ENCODE results near the gene MAST3. TPM values are rescaled to one million over a fixed set of nuclear protein-coding genes. Genes with fewer than 3 reads are reported as not detected.

Gene MAST3
- total RNA-seq, 1 experiment from 2014 or later: 11.5 TPM

DNA sequence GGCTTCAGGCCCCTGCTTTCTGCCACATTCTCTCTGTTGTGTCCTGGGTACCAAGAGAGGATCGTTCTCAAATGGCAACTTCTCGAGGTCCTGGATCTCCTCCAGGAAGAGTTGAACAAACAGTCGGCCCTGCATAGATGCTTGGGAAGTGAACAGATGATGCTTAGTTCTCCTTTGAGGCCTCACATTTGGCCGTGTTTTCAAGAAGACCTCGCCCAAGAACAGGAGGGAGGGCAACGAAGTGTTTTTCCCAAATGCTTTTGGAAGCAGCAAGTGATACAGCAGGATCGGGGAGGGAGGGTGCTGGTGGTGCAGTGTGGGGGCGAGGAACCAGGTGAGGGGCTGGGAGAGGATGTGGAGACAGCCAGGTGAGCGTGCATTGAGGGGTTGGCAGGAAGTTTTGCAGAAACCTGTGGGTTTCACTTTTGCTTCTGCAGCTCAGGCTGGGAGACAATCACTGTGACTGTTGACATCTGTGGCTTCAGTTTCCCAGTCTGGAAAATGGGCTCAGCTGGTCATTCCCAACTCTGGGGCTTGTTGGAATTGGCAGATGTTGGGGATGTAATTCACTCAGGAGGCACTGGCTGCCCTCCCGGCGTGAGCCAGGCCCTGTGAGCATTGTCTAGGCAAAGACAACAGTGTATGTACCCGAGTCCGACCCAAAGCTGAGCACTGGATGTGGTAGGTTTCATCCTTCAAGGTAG lies 21.6 kb downstream of the MAST3 start:
- ChIA-PET CTCF (interaction anchor here (1.7 to 2.1 kb wide), 4 partner anchors 10 to 187 kb away, joined by 5 to 11 read pairs (median 9); partner anchors contain the start of gene CCDC124), POLR2A (interaction anchor here (0.5 kb wide), 1 partner anchor 160 kb away, joined by 3 read pairs; no protein-coding TSS in a partner anchor)
- TF ChIP-seq FOXK1 (CRISPR knock-in tag; IDR thresholded peaks at IDR 0.05) (no peak), NFATC4 (CRISPR knock-in tag; IDR thresholded peaks at IDR 0.05) (no peak)
- DNase-seq (ENCODE audit: low spot score) (no peak), ATAC-seq (no peak)
- Mint-ChIP-seq H3K27ac (no peak overlapping the region), H3K36me3 (peaks cover 1% of the 10 kb centered on the region; the same call in 1 of the 2 replicates), H3K4me1 (peaks cover 27% of the 10 kb centered on the region), H3K27me3 (ENCODE audit: low read depth) (peaks cover 9% of the 10 kb centered on the region), H3K9me3 (no peaks in the 10 kb centered on the region), H3K4me3 (peak overlapping the region; percentile 81)

DNA sequence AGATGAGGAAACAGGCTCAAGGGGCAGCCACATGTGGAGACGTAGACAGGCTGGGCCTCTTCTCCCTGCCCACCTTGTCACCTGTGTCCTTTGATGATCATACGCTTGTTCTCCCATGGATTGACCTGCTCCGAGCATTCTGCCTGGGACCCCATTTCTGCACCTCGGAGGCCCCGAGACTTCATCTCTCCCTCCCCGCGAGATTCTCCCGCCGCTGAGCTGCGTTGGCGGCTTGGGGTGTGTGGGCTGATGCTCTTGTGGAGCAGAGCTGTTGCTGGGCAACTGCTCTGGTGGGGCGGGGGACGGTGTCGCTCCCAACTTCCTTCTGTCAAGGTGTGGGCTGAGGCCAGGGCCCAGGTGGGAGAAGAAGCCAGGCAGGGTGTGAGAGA lies 22.1 kb downstream of the MAST3 start:
- POLR2A ChIA-PET: no interaction called here

DNA sequence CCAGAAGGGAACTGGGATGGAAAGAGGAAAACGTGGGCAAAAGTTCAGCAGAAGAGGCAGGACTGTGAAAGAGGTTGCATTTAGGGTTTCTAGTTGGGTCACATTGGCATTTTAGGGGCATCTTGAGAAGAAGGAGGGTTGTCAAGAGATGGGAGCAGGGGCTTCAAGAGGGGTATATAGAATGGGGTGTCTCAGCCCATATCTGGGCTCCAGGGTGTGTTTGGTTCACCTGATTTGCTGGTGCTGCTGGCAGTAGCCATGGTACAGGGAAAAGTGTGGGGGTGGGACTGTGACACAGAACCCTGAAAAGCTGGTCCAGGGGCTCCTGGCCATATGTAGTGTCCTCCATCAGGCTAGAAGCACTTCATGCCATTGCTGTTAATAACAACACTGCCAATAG lies 22.5 kb downstream of the MAST3 start:
- POLR2A ChIA-PET: no interaction called here
- Mint-ChIP-seq H3K4me1 (peaks cover 27% of the 10 kb centered on the region), H3K36me3 (peaks cover 6% of the 10 kb centered on the region; the same call in 1 of the 2 replicates), H3K9me3 (no peaks in the 10 kb centered on the region), H3K27ac (no peak overlapping the region), H3K27me3 (ENCODE audit: low read depth) (peaks cover 9% of the 10 kb centered on the region), H3K4me3 (no peak overlapping the region)
- CTCF ChIA-PET: interaction anchor here (1.1 to 1.3 kb wide), 2 partner anchors 41 to 48 kb away, joined by 3 to 4 read pairs; no protein-coding TSS in a partner anchor
- no peak for DNase-seq (ENCODE audit: low spot score)
- ATAC-seq: no peak
- TF ChIP-seq, protein P1, sequence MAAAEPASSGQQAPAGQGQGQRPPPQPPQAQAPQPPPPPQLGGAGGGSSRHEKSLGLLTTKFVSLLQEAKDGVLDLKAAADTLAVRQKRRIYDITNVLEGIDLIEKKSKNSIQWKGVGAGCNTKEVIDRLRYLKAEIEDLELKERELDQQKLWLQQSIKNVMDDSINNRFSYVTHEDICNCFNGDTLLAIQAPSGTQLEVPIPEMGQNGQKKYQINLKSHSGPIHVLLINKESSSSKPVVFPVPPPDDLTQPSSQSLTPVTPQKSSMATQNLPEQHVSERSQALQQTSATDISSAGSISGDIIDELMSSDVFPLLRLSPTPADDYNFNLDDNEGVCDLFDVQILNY (CRISPR knock-in tag; IDR thresholded peaks at IDR 0.05): no peak
- TF ChIP-seq NR1H2 (CRISPR knock-in tag; IDR thresholded peaks at IDR 0.05): no peak
- TF ChIP-seq ESRRA (CRISPR knock-in tag; IDR thresholded peaks at IDR 0.05; ENCODE audit: borderline replicate concordance): no peak
- TF ChIP-seq, protein P2, sequence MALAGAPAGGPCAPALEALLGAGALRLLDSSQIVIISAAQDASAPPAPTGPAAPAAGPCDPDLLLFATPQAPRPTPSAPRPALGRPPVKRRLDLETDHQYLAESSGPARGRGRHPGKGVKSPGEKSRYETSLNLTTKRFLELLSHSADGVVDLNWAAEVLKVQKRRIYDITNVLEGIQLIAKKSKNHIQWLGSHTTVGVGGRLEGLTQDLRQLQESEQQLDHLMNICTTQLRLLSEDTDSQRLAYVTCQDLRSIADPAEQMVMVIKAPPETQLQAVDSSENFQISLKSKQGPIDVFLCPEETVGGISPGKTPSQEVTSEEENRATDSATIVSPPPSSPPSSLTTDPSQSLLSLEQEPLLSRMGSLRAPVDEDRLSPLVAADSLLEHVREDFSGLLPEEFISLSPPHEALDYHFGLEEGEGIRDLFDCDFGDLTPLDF (CRISPR knock-in tag; IDR thresholded peaks at IDR 0.05): no peak
- TF ChIP-seq, protein P3, sequence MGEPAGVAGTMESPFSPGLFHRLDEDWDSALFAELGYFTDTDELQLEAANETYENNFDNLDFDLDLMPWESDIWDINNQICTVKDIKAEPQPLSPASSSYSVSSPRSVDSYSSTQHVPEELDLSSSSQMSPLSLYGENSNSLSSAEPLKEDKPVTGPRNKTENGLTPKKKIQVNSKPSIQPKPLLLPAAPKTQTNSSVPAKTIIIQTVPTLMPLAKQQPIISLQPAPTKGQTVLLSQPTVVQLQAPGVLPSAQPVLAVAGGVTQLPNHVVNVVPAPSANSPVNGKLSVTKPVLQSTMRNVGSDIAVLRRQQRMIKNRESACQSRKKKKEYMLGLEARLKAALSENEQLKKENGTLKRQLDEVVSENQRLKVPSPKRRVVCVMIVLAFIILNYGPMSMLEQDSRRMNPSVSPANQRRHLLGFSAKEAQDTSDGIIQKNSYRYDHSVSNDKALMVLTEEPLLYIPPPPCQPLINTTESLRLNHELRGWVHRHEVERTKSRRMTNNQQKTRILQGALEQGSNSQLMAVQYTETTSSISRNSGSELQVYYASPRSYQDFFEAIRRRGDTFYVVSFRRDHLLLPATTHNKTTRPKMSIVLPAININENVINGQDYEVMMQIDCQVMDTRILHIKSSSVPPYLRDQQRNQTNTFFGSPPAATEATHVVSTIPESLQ (CRISPR knock-in tag; IDR thresholded peaks at IDR 0.05): no peak
- TF ChIP-seq RORB (CRISPR knock-in tag; IDR thresholded peaks at IDR 0.05): no peak
- TF ChIP-seq, protein P4, sequence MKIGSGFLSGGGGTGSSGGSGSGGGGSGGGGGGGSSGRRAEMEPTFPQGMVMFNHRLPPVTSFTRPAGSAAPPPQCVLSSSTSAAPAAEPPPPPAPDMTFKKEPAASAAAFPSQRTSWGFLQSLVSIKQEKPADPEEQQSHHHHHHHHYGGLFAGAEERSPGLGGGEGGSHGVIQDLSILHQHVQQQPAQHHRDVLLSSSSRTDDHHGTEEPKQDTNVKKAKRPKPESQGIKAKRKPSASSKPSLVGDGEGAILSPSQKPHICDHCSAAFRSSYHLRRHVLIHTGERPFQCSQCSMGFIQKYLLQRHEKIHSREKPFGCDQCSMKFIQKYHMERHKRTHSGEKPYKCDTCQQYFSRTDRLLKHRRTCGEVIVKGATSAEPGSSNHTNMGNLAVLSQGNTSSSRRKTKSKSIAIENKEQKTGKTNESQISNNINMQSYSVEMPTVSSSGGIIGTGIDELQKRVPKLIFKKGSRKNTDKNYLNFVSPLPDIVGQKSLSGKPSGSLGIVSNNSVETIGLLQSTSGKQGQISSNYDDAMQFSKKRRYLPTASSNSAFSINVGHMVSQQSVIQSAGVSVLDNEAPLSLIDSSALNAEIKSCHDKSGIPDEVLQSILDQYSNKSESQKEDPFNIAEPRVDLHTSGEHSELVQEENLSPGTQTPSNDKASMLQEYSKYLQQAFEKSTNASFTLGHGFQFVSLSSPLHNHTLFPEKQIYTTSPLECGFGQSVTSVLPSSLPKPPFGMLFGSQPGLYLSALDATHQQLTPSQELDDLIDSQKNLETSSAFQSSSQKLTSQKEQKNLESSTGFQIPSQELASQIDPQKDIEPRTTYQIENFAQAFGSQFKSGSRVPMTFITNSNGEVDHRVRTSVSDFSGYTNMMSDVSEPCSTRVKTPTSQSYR (CRISPR knock-in tag; IDR thresholded peaks at IDR 0.05): no peak
- TF ChIP-seq, protein P5, sequence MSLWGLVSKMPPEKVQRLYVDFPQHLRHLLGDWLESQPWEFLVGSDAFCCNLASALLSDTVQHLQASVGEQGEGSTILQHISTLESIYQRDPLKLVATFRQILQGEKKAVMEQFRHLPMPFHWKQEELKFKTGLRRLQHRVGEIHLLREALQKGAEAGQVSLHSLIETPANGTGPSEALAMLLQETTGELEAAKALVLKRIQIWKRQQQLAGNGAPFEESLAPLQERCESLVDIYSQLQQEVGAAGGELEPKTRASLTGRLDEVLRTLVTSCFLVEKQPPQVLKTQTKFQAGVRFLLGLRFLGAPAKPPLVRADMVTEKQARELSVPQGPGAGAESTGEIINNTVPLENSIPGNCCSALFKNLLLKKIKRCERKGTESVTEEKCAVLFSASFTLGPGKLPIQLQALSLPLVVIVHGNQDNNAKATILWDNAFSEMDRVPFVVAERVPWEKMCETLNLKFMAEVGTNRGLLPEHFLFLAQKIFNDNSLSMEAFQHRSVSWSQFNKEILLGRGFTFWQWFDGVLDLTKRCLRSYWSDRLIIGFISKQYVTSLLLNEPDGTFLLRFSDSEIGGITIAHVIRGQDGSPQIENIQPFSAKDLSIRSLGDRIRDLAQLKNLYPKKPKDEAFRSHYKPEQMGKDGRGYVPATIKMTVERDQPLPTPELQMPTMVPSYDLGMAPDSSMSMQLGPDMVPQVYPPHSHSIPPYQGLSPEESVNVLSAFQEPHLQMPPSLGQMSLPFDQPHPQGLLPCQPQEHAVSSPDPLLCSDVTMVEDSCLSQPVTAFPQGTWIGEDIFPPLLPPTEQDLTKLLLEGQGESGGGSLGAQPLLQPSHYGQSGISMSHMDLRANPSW (CRISPR knock-in tag; conservative IDR thresholded peaks at IDR 0.05; ENCODE audit: low read depth): no peak
- TF ChIP-seq ZNF671 (CRISPR knock-in tag; IDR thresholded peaks at IDR 0.05): no peak
- no peak for TF ChIP-seq FOXK1 (CRISPR knock-in tag; IDR thresholded peaks at IDR 0.05)
- TF ChIP-seq CREM (CRISPR knock-in tag; IDR thresholded peaks at IDR 0.05): no peak
- TF ChIP-seq NFE2L1 (CRISPR knock-in tag; IDR thresholded peaks at IDR 0.05): no peak
- TF ChIP-seq PRRX2 (CRISPR knock-in tag; IDR thresholded peaks at IDR 0.05): no peak
- no peak for TF ChIP-seq ZNF396 (CRISPR knock-in tag; IDR thresholded peaks at IDR 0.05; ENCODE audit: borderline replicate concordance)
- TF ChIP-seq, protein P6, sequence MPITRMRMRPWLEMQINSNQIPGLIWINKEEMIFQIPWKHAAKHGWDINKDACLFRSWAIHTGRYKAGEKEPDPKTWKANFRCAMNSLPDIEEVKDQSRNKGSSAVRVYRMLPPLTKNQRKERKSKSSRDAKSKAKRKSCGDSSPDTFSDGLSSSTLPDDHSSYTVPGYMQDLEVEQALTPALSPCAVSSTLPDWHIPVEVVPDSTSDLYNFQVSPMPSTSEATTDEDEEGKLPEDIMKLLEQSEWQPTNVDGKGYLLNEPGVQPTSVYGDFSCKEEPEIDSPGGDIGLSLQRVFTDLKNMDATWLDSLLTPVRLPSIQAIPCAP (CRISPR knock-in tag; IDR thresholded peaks at IDR 0.05): no peak

More for the DNA sequence above, 22.1 kb downstream of the MAST3 start:
- peaks cover 6% of the 10 kb centered on the region; the same call in 1 of the 2 replicates for H3K36me3 Mint-ChIP-seq
- no peak overlapping the region for H3K27ac Mint-ChIP-seq
- TF ChIP-seq, protein P7, sequence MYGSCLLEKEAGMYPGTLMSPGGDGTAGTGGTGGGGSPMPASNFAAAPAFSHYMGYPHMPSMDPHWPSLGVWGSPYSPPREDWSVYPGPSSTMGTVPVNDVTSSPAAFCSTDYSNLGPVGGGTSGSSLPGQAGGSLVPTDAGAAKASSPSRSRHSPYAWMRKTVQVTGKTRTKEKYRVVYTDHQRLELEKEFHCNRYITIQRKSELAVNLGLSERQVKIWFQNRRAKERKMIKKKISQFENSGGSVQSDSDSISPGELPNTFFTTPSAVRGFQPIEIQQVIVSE (CRISPR knock-in tag; IDR thresholded peaks at IDR 0.05; ENCODE audit: borderline replicate concordance): no peak
- no peak for TF ChIP-seq NR2C2 (CRISPR knock-in tag; IDR thresholded peaks at IDR 0.05)
- TF ChIP-seq ZNF416 (CRISPR knock-in tag; IDR thresholded peaks at IDR 0.05): no peak
- TF ChIP-seq, protein P8, sequence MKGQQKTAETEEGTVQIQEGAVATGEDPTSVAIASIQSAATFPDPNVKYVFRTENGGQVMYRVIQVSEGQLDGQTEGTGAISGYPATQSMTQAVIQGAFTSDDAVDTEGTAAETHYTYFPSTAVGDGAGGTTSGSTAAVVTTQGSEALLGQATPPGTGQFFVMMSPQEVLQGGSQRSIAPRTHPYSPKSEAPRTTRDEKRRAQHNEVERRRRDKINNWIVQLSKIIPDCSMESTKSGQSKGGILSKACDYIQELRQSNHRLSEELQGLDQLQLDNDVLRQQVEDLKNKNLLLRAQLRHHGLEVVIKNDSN (CRISPR knock-in tag; IDR thresholded peaks at IDR 0.05): no peak
- TF ChIP-seq FOXJ3 (CRISPR knock-in tag; IDR thresholded peaks at IDR 0.05; ENCODE audit: borderline replicate concordance): no peak
- CTCF ChIA-PET: interaction anchor here (1.1 to 1.3 kb wide), 2 partner anchors 42 to 48 kb away, joined by 3 to 4 read pairs; no protein-coding TSS in a partner anchor
- H3K4me1 Mint-ChIP-seq: peaks cover 27% of the 10 kb centered on the region
- ATAC-seq (no peak), DNase-seq (ENCODE audit: low spot score) (no peak)
- no peaks in the 10 kb centered on the region for H3K9me3 Mint-ChIP-seq
- H3K4me3 Mint-ChIP-seq: no peak overlapping the region
- H3K27me3 Mint-ChIP-seq (ENCODE audit: low read depth): peaks cover 9% of the 10 kb centered on the region

All from WTC11 (cell line).